HepG2 (cell line): ENCODE data around the gene DEFB124. TPM values are rescaled to one million over a fixed set of nuclear protein-coding genes. Genes with fewer than 3 reads are reported as not detected.

ENCODE experiments used
- ATAC-seq: fragments of 200-7000 bp; cut with Tn5 transposase; 3 replicates; pipeline ENCODE4 v1.9.1; 2020; ENCODE audit warnings: mild to moderate bottlenecking, moderate library complexity
- BruUV-seq: library from RNA; stranded (reverse); fragments of 400-500 nt; replicated peaks from 2 replicates; lab custom pipeline; 2021; lab: Mats Ljungman, UMichigan
- CTCF ChIA-PET: fragments of 300-600 bp; formaldehyde crosslinking; extraction: SDS; loops from one replicate; lab custom pipeline; 2021; ENCODE audit warnings: low total read pairs, inconsistent platforms, low intra/inter-chr PET ratio; lab: Yijun Ruan, JAX
- POLR2A ChIA-PET: fragments of 350-600 bp; sonication (Branson Sonifier 250); formaldehyde crosslinking; loops from one replicate; lab custom pipeline; 2020; ENCODE audit warnings: antibody characterized with exemption, inconsistent platforms; lab: Yijun Ruan, JAX
- DNase-seq: peaks from one replicate; pipeline ENCODE4 v3.0.0-alpha.2; 2015; ENCODE audit warnings: low spot score
- FAIRE-seq: peaks from 3 replicates; lab custom pipeline; 2011; peaks lifted over from hg19 to GRCh38; lab: Jason Lieb, UNC
- H2AFZ ChIP-seq: one replicate; pipeline ENCODE4 v1.6.1; 2011; ENCODE audit warnings: low read length, inconsistent platforms
- H3K27ac ChIP-seq: fragments of 300-600 bp; 3 replicates; pipeline ENCODE4 v1.8.0; 2011; ENCODE audit warnings: mixed run types, mild to moderate bottlenecking, mixed read lengths, low read length, inconsistent platforms; ENCODE audit not compliant: insufficient read depth; ENCODE audit errors: extremely low read length
- H3K27me3 ChIP-seq, 2 experiments: fragments of 200-600 bp in 1 of 2; 2 replicates in 1 of 2; 3 replicates in 1 of 2; pipeline versions ENCODE4 v1.6.0 to v1.8.0; 2011; ENCODE audit warnings: low read length in 2 of 2, mild to moderate bottlenecking in 2 of 2, moderate library complexity in 2 of 2, inconsistent platforms in 1 of 2; ENCODE audit not compliant: insufficient read depth in 2 of 2, control insufficient read depth in 1 of 2
- H3K36me3 ChIP-seq, 2 experiments: fragments of 200-600 bp in 1 of 2; replicated peaks in 1 of 2; 2 replicates in 1 of 2; 3 replicates in 1 of 2; pipeline versions ENCODE4 v1.5.1 to v1.8.0; 2011; ENCODE audit warnings: low read length in 2 of 2, inconsistent platforms in 1 of 2; ENCODE audit not compliant: insufficient read depth in 2 of 2, control insufficient read depth in 1 of 2
- H3K4me1 ChIP-seq: 2 replicates; pipeline ENCODE4 v1.5.1; 2012; ENCODE audit warnings: low read length, inconsistent platforms; ENCODE audit not compliant: insufficient read depth
- H3K4me2 ChIP-seq: 2 replicates; pipeline ENCODE4 v1.6.0; 2011; ENCODE audit warnings: low read depth, low read length, inconsistent platforms
- H3K4me3 ChIP-seq, 3 experiments: fragments of 200-600 bp in 1 of 3; sonication (generic), shearing (Covaris generic) in 1 of 3; replicated peaks in 1 of 3; 2 replicates each; pipeline ENCODE4 v1.5.1; 2011 to 2016; ENCODE audit warnings: low read length in 3 of 3, inconsistent platforms in 2 of 3, low read depth in 2 of 3, mild to moderate bottlenecking in 2 of 3, control low read depth in 1 of 3, mixed read lengths in 1 of 3; ENCODE audit not compliant: insufficient read depth in 1 of 3
- H3K79me2 ChIP-seq: one replicate; pipeline ENCODE4 v1.6.1; 2011; ENCODE audit warnings: low read length, inconsistent platforms; ENCODE audit not compliant: insufficient read depth
- H3K9ac ChIP-seq: 2 replicates; pipeline ENCODE4 v1.6.0; 2011; ENCODE audit warnings: mild to moderate bottlenecking, low read depth, low read length, inconsistent platforms; ENCODE audit not compliant: insufficient read depth
- H3K9me3 ChIP-seq: 2 replicates; pipeline ENCODE4 v1.5.1; 2012; ENCODE audit warnings: mild to moderate bottlenecking, low read length
- H4K20me1 ChIP-seq: 2 replicates; pipeline ENCODE4 v1.6.0; 2011; ENCODE audit warnings: inconsistent platforms, mild to moderate bottlenecking, low read length, moderate library complexity; ENCODE audit not compliant: insufficient read depth
- ATF1 ChIP-seq: IDR thresholded peaks from 2 replicates; pipeline ENCODE4 v1.6.1; 2016; ENCODE audit warnings: mild to moderate bottlenecking, control low read depth
- ATF7 ChIP-seq, 2 experiments: fragments of 450-650 bp in 1 of 2; sonication (generic) in 1 of 2; formaldehyde crosslinking in 1 of 2; IDR thresholded peaks; 2 replicates each; pipeline versions ENCODE4 v1.4.0 to v1.6.1; 2016 to 2020; ENCODE audit warnings: antibody characterized with exemption in 1 of 2, mild to moderate bottlenecking in 1 of 2, missing genetic modification reagents in 1 of 2
- EHMT2 ChIP-seq: fragments of 200-600 bp; sonication (generic); IDR thresholded peaks from 2 replicates; pipeline ENCODE4 v1.7.0; 2017; ENCODE audit warnings: antibody characterized with exemption, low read depth, low read length, borderline replicate concordance
- EP300 ChIP-seq, 3 experiments: sonication (generic) in 1 of 3; formaldehyde crosslinking in 1 of 3; IDR thresholded peaks; 2 replicates each; pipeline versions ENCODE4 v1.5.1 to v1.6.1; 2011 to 2020; ENCODE audit warnings: low read depth in 2 of 3, low read length in 2 of 3, borderline replicate concordance in 1 of 3, improper control_type of control experiment in 1 of 3, mild to moderate bottlenecking in 1 of 3, missing genetic modification reagents in 1 of 3, moderate library complexity in 1 of 3
- NFYB ChIP-seq: sonication (generic); formaldehyde crosslinking; IDR thresholded peaks from 2 replicates; pipeline ENCODE4 v1.4.0; 2020; ENCODE audit warnings: missing genetic modification reagents
- SAP130 ChIP-seq: IDR thresholded peaks from 2 replicates; pipeline ENCODE4 v1.6.1; 2016; ENCODE audit warnings: low read depth
- SOX13 ChIP-seq, 3 experiments: fragments of 450-650 bp in 1 of 3; sonication (generic) in 1 of 3; formaldehyde crosslinking in 1 of 3; IDR thresholded peaks in 2 of 3; conservative IDR thresholded peaks in 1 of 3; 2 replicates each; pipeline versions ENCODE4 v1.5.0 to v1.6.1; 2016 to 2020; ENCODE audit warnings: antibody characterized with exemption in 1 of 3, mild to moderate bottlenecking in 1 of 3, missing compliant biosample characterization in 1 of 3, missing genetic modification reagents in 1 of 3, moderate library complexity in 1 of 3
- TFAP4 ChIP-seq: sonication (generic); IDR thresholded peaks from 2 replicates; pipeline ENCODE4 v1.6.1; 2016; ENCODE audit warnings: low read depth, borderline replicate concordance
- TGIF2 ChIP-seq: IDR thresholded peaks from 2 replicates; pipeline ENCODE4 v1.6.1; 2016; ENCODE audit warnings: control low read depth, missing compliant biosample characterization
- ZBED4 ChIP-seq: sonication (generic); formaldehyde crosslinking; IDR thresholded peaks from 2 replicates; pipeline ENCODE4 v1.4.0; 2020; ENCODE audit warnings: missing genetic modification reagents, borderline replicate concordance
- ZFP37 ChIP-seq: sonication (generic); formaldehyde crosslinking; IDR thresholded peaks from 2 replicates; pipeline ENCODE4 v1.4.0; 2020; ENCODE audit warnings: missing genetic modification reagents, borderline replicate concordance
- WGBS: methylation state at CpG from one replicate; pipeline ENCODE4 v1.1.6; 2017; ENCODE audit warnings: low lambda C conversion rate; 5-methylcytosine and 5-hydroxymethylcytosine counted together
- in situ Hi-C: cut with HindIII; loops from 2 replicates; pipeline ENCODE4 v1.10.0; 2017; ENCODE audit warnings: low pct_unique_long_range_greater_than_20kb; ENCODE audit not compliant: extremely low pct_ligation_motif_present
- intact Hi-C: fragments of 100-400 bp; cut with micrococcal nuclease; formaldehyde crosslinking; loops from one replicate; pipeline ENCODE4 v1.10.0; 2022; ENCODE audit not compliant: unreplicated experiment
- polyA plus RNA-seq, 8 experiments: library from polyadenylated mRNA; depleted of rRNA in 3 of 8; stranded (reverse) in 7 of 8; unstranded in 1 of 8; fragments of >200 nt; fragmentation: Illumina TruSeq in 4 of 8; extraction: Trizol in 4 of 8; gene quantifications; 2 replicates each; pipeline versions ENCODE4 v1.2.1 to v1.2.3, GENCODE V29; 2011 to 2016; ENCODE audit warnings: low read depth in 4 of 8, missing spikeins in 1 of 8, mixed read lengths in 1 of 8; ENCODE audit not compliant: insufficient read depth in 1 of 8
- total RNA-seq, 5 experiments: library from RNA; depleted of rRNA; stranded (reverse); fragments of >200 nt; fragmentation: Illumina TruSeq; extraction: Trizol; gene quantifications; 2 replicates each; pipeline ENCODE4 v1.2.3, GENCODE V29; 2016; ENCODE audit warnings: low read depth in 1 of 5
- TF ChIP-seq, protein P1 (sequence below): sonication (generic); formaldehyde crosslinking; IDR thresholded peaks from 2 replicates; pipeline ENCODE4 v1.8.0; 2022; ENCODE audit warnings: missing genetic modification reagents, mild to moderate bottlenecking, borderline replicate concordance

The DEFB124 gene
- total and polyA plus RNA-seq, 2 of the 13 experiments (the other 11 are each of a cell fraction or from before 2014, with no cell fraction given) = not detected

- peak; percentile 82 for DNase-seq
- POLR2A ChIA-PET = no interaction called here
- TF ChIP-seq, protein P1, sequence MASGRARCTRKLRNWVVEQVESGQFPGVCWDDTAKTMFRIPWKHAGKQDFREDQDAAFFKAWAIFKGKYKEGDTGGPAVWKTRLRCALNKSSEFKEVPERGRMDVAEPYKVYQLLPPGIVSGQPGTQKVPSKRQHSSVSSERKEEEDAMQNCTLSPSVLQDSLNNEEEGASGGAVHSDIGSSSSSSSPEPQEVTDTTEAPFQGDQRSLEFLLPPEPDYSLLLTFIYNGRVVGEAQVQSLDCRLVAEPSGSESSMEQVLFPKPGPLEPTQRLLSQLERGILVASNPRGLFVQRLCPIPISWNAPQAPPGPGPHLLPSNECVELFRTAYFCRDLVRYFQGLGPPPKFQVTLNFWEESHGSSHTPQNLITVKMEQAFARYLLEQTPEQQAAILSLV (CRISPR knock-in tag) = no peak
- TF ChIP-seq TGIF2 (no peak), SOX13 (IDR thresholded peaks at IDR 0.05) (no peak), SOX13 (CRISPR knock-in tag; conservative IDR thresholded peaks at IDR 0.05 in 1 of 2, IDR thresholded peaks at IDR 0.05 in 1 of 2) (peak in 1 of 2 experiments; percentile 89; a peak in 2 of 4 replicates), NFYB (CRISPR knock-in tag) (no peak), ATF7 (IDR thresholded peaks at IDR 0.05) (no peak), ATF7 (CRISPR knock-in tag; IDR thresholded peaks at IDR 0.05) (no peak), EHMT2 (peak; percentile 36; the same call in 1 of the 2 replicates), SAP130 (0 out of 2 replicates have a peak, but pooled peaks have one; percentile 37), EP300 (IDR thresholded peaks at IDR 0.05; ENCODE audit: low read depth in 2 of 2, low read length in 2 of 2) (0 out of 4 replicates have a peak, but pooled peaks of 1 of the 2 experiments have one; percentile 41), EP300 (CRISPR knock-in tag; IDR thresholded peaks at IDR 0.05; ENCODE audit: borderline replicate concordance) (no peak), ZBED4 (CRISPR knock-in tag) (no peak), ZFP37 (CRISPR knock-in tag) (no peak), TFAP4 (peak; percentile 62; the same call in 1 of the 2 replicates), ATF1 (peak; percentile 38; the same call in 1 of the 2 replicates)
These were observed 25.2 kb downstream of the DEFB124 start for GRCh38 chr20:31449511-31450414.

More at GRCh38 chr20:31449511-31450414, 25.2 kb downstream of the DEFB124 start:
- no peaks in the 10 kb centered on the region for H3K27me3 ChIP-seq
- H3K4me3 ChIP-seq = 0 out of 6 replicates have a peak overlapping the region, but pooled peaks of 1 of the 3 experiments have one; percentile 0
- no peaks in the 10 kb centered on the region for H3K9me3 ChIP-seq
- 23% methylated on average over 8 of the region's 8 CpGs for WGBS
- intact Hi-C loops (no loop called here), in situ Hi-C loops (no loop called here)
- no peaks in the 10 kb centered on the region for H3K79me2 ChIP-seq
- no TSS peak for BruUV-seq
- peaks cover 33% of the 10 kb centered on the region for H3K4me1 ChIP-seq
- peak overlapping the region; percentile 61 for H3K4me2 ChIP-seq
- no peaks in the 10 kb centered on the region for H3K36me3 ChIP-seq
- H3K9ac ChIP-seq = peak overlapping the region; percentile 39
- H3K27ac ChIP-seq = peak overlapping the region; percentile 47
- peak overlapping the region; percentile 85 for H2AFZ ChIP-seq
- FAIRE-seq (peak; percentile 4), ATAC-seq (peak; percentile 67)
- CTCF ChIA-PET = no interaction called here
- no peaks in the 10 kb centered on the region for H4K20me1 ChIP-seq
